ENCODE data around the gene CLIC3. TPM values are rescaled to one million over a fixed set of nuclear protein-coding genes. Genes with fewer than 3 reads are reported as not detected.

The CLIC3 gene
- total RNA-seq, 2 experiments from 2014 or later, result not detected

- H3K9me2 ChIP-seq (ENCODE audit: insufficient read depth, low read length), result no peaks in the 10 kb centered on the region
- BruUV-seq (replicated peaks), result no TSS peak
- no peaks in the 10 kb centered on the region for H4K20me1 ChIP-seq (ENCODE audit: insufficient read depth, low read length)
- CTCF ChIA-PET (ENCODE audit: unreplicated experiment), result no interaction called here
- H3K36me3 ChIP-seq (ENCODE audit: insufficient read depth, low read length), result no peaks in the 10 kb centered on the region
- no peak overlapping the region for H3K27ac ChIP-seq (ENCODE audit: low read depth, low read length, poor library complexity, severe bottlenecking)
- H3K4me2 ChIP-seq (ENCODE audit: low read length), result no peak overlapping the region
- no peak for DNase-seq (ENCODE audit: low spot score)
- no peaks in the 10 kb centered on the region for H3K4me1 ChIP-seq (ENCODE audit: insufficient read depth, low read length, poor library complexity, severe bottlenecking)
- intact Hi-C loops (cut with micrococcal nuclease; ENCODE audit: unreplicated experiment), result no loop called here
- POLR2A ChIA-PET, result no interaction called here
- no peaks in the 10 kb centered on the region for H3K79me2 ChIP-seq (ENCODE audit: insufficient read depth, low read depth, low read length)
- no peak overlapping the region for H3K4me3 ChIP-seq (ENCODE audit: low read depth, low read length, poor library complexity, severe bottlenecking)
- H3K9me3 ChIP-seq (ENCODE audit: low read length), result no peaks in the 10 kb centered on the region
- H2AFZ ChIP-seq (ENCODE audit: low read length), result no peak overlapping the region
- TF ChIP-seq EZH2phosphoT487 (IDR thresholded peaks at IDR 0.05; ENCODE audit: borderline replicate concordance, low read depth, low read length), result no peak
- TF ChIP-seq, protein P1, sequence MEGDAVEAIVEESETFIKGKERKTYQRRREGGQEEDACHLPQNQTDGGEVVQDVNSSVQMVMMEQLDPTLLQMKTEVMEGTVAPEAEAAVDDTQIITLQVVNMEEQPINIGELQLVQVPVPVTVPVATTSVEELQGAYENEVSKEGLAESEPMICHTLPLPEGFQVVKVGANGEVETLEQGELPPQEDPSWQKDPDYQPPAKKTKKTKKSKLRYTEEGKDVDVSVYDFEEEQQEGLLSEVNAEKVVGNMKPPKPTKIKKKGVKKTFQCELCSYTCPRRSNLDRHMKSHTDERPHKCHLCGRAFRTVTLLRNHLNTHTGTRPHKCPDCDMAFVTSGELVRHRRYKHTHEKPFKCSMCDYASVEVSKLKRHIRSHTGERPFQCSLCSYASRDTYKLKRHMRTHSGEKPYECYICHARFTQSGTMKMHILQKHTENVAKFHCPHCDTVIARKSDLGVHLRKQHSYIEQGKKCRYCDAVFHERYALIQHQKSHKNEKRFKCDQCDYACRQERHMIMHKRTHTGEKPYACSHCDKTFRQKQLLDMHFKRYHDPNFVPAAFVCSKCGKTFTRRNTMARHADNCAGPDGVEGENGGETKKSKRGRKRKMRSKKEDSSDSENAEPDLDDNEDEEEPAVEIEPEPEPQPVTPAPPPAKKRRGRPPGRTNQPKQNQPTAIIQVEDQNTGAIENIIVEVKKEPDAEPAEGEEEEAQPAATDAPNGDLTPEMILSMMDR (conservative IDR thresholded peaks at IDR 0.05; ENCODE audit: low read length), result no peak
Observed at GRCh38 chr9:136956604-136957003, 39.8 kb downstream of the CLIC3 start.

DNA sequence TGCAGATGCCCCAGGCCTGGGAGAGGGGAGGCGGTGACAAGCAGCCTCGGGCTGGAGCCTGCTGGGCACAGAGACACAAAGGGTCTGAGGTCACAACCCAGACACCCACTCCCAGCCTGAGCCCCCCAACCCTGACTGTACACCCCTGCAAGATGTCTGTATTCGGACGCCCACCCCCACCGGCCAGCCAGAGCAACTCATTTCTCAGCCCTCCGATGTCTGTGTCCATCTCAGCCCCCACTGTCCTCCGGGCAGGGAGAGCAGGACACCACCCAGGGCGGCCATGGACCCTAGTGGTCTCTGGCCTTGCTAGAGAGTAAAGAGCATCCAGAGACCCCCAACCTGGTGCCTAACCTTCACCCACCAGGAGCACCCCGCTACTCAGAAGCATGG is 40.4 kb downstream of the CLIC3 start:
- H3K4me2 ChIP-seq (ENCODE audit: low read length), result no peak overlapping the region
- no peaks in the 10 kb centered on the region for H3K79me2 ChIP-seq (ENCODE audit: insufficient read depth, low read depth, low read length)
- no peaks in the 10 kb centered on the region for H3K36me3 ChIP-seq (ENCODE audit: insufficient read depth, low read length)
- BruUV-seq (replicated peaks), result no TSS peak
- no peaks in the 10 kb centered on the region for H3K9me2 ChIP-seq (ENCODE audit: insufficient read depth, low read length)
- H4K20me1 ChIP-seq (ENCODE audit: insufficient read depth, low read length), result no peaks in the 10 kb centered on the region
- no peak overlapping the region for H3K27ac ChIP-seq (ENCODE audit: low read depth, low read length, poor library complexity, severe bottlenecking)
- no peak for DNase-seq (ENCODE audit: low spot score)
- intact Hi-C loops (cut with micrococcal nuclease; ENCODE audit: unreplicated experiment), result no loop called here
- no peaks in the 10 kb centered on the region for H3K9me3 ChIP-seq (ENCODE audit: low read length)
- ChIA-PET CTCF (ENCODE audit: unreplicated experiment) (no interaction called here), POLR2A (no interaction called here)
- H3K4me3 ChIP-seq (ENCODE audit: low read depth, low read length, poor library complexity, severe bottlenecking), result no peak overlapping the region
- TF ChIP-seq EZH2phosphoT487 (IDR thresholded peaks at IDR 0.05; ENCODE audit: borderline replicate concordance, low read depth, low read length), result no peak
- TF ChIP-seq, protein P1 (conservative IDR thresholded peaks at IDR 0.05; ENCODE audit: low read length), result no peak
- no peak overlapping the region for H2AFZ ChIP-seq (ENCODE audit: low read length)
- no peaks in the 10 kb centered on the region for H3K4me1 ChIP-seq (ENCODE audit: insufficient read depth, low read length, poor library complexity, severe bottlenecking)

DNA sequence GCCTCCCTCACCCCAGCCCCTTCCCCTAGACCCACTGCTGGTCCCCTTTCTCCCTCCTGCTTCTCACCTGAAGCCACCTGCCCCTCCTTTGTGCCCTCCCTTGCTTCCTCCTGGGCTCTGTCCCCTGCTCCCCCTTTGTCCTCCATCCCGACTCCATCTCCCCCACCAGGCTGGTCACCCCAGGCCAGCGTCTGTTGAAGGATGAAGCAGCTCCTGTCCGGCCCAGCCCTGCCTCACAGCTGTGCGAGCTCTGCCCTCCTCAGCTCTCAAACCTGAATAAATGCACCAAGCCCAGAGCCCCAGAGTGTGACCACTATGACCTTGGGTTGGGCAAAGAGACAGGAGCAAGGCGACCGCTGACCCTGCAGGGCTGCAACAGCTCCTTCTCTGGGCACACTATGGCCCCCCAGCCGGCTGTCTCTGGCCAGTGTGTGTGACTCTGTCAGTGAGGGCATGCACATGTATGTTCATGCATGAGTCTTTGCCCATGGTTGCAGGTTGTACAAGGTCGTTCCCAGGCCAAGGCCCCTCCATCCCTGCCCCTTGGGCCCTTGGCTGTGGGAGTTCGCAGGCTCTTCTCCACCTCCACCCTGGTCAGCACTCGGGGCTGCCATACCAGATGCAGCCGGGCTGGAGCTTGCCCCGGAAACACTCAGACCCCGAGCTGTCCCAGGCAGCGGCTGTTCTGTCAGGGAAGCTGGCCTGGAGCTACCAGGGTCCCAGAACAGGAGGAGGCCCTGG is 41.0 kb downstream of the CLIC3 start:
- no peaks in the 10 kb centered on the region for H3K9me2 ChIP-seq (ENCODE audit: insufficient read depth, low read length)
- H4K20me1 ChIP-seq (ENCODE audit: insufficient read depth, low read length), result no peaks in the 10 kb centered on the region
- no TSS peak for BruUV-seq (replicated peaks)
- H2AFZ ChIP-seq (ENCODE audit: low read length), result no peak overlapping the region
- H3K79me2 ChIP-seq (ENCODE audit: insufficient read depth, low read depth, low read length), result no peaks in the 10 kb centered on the region
- ChIA-PET CTCF (ENCODE audit: unreplicated experiment) (no interaction called here), POLR2A (no interaction called here)
- H3K4me2 ChIP-seq (ENCODE audit: low read length), result no peak overlapping the region
- intact Hi-C loops (cut with micrococcal nuclease; ENCODE audit: unreplicated experiment), result no loop called here
- H3K4me3 ChIP-seq (ENCODE audit: low read depth, low read length, poor library complexity, severe bottlenecking), result no peak overlapping the region
- DNase-seq (ENCODE audit: low spot score), result no peak
- TF ChIP-seq, protein P1 (conservative IDR thresholded peaks at IDR 0.05; ENCODE audit: low read length), result no peak
- no peak for TF ChIP-seq EZH2phosphoT487 (IDR thresholded peaks at IDR 0.05; ENCODE audit: borderline replicate concordance, low read depth, low read length)
- no peak overlapping the region for H3K27ac ChIP-seq (ENCODE audit: low read depth, low read length, poor library complexity, severe bottlenecking)
- H3K36me3 ChIP-seq (ENCODE audit: insufficient read depth, low read length), result no peaks in the 10 kb centered on the region
- H3K4me1 ChIP-seq (ENCODE audit: insufficient read depth, low read length, poor library complexity, severe bottlenecking), result peaks cover 4% of the 10 kb centered on the region
- no peaks in the 10 kb centered on the region for H3K9me3 ChIP-seq (ENCODE audit: low read length)
